ENCODE data around the gene MYLK.

DNA sequence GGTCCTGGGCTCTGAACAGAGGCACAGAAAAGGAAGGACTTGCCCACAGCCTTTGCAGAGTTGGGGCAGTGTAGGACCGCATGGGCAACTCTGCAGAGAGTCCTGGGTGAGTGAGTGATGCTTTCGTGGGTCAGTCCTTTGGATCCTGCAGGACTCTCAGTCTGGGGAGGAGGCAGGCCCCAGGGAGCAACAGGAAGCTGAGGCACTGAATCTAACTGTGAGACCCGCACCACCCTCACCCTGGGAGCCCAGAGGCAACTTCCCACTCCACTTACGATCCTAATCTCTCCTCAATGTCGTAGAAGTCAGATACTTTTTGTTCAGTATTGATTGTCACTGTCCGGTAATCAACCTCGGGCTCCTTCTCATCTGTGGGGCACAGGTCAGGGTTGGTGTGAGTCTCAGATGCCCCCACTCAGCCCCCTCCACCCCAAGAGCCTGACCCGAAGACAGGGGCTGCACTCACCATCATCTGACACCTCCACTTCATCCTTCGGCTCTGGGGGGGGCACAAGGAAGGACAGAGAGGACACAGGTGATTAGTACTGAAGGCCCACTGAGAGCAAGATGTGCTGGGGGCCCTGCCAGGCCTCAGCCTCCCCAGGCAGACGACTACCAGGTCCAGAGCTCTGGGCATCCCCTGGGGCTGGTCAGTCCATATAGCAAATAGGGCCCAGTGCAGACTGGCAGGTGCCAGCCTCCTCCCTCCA lies 235.3 kb downstream of the MYLK start:
- TF ChIP-seq, protein P1, sequence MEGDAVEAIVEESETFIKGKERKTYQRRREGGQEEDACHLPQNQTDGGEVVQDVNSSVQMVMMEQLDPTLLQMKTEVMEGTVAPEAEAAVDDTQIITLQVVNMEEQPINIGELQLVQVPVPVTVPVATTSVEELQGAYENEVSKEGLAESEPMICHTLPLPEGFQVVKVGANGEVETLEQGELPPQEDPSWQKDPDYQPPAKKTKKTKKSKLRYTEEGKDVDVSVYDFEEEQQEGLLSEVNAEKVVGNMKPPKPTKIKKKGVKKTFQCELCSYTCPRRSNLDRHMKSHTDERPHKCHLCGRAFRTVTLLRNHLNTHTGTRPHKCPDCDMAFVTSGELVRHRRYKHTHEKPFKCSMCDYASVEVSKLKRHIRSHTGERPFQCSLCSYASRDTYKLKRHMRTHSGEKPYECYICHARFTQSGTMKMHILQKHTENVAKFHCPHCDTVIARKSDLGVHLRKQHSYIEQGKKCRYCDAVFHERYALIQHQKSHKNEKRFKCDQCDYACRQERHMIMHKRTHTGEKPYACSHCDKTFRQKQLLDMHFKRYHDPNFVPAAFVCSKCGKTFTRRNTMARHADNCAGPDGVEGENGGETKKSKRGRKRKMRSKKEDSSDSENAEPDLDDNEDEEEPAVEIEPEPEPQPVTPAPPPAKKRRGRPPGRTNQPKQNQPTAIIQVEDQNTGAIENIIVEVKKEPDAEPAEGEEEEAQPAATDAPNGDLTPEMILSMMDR (IDR thresholded peaks at IDR 0.05) = no peak
- TF ChIP-seq POLR2A (IDR thresholded peaks at IDR 0.05) = no peak
